Left kidney (tissue), 2 donors: ENCODE results near the gene EYA4. TPM values are rescaled to one million over a fixed set of nuclear protein-coding genes. Genes with fewer than 3 reads are reported as not detected.
"Not testable (repeated sequence)": the region's sequence is repeated elsewhere in the genome, so short reads cannot be mapped to it uniquely, and the experiment has no call there.

Experiments used
- DNase-seq: peaks from one replicate; pipeline ENCODE4 v3.0.0-alpha.2; 2013
- polyA plus RNA-seq: library from polyadenylated mRNA; unstranded; fragments of 120-200 nt; gene quantifications from one replicate; pipeline ENCODE4 v1.2.1, GENCODE V29; 2013; ENCODE audit not compliant: insufficient read length

Gene EYA4
- polyA plus RNA-seq, 1 donor, result 15.3 TPM

- no peak for DNase-seq
These were observed 291.8 kb downstream of the EYA4 start for GRCh38 chr6:133532908-133533307.

DNA sequence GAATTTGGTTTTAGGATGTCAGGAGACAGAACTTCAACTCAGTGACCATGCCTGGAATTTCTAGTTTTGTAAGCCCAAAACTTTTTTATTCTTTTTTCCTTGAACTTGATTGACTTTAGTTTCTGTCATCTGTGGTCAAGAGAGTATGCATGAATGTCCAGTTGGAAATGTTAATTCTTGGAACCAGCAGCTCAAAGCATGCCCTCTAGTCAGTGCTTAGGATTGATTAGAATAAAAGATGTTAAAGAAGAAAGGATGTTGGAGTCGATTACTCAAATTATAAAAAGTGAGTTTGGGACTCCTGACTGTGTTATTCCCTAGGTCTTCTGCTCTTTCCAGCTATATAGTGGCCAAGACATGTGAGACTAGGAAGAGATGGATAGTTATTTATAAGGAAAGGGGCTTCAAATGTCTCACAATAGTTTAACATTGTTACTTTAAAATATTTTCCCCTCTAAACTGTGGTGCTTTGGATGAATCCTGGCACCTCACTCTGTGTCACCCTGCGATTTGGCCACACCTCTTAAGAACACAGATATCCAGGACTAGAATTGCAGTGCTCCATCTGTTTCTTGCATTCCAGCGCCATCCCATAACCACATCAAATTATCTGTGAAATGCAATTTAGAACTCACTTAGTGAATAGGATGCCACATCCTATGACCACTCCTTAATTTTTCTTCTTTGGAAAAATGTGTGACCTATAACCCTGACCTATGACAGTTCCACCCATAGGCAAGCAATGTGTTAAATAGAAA is 298.5 kb downstream of the EYA4 start:
- DNase-seq, result no peak

DNA sequence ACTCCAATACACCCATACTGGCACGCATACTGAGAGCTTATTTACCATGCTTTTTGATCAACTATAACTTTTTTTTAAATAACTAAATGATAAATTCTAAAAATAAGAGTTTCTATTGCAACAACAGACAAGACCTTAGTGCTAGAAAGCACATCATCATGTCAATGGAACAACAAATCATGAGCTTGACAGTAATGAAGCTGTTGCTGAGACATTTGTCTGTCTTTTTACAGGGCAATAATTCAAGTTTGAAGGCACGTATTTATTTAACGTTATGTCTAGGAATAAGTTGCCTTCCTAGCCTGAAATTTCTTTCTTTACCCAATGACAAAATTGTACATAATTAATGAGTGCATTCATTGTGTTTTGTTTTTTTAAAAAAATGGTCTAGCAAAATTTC is 299.2 kb downstream of the EYA4 start:
- DNase-seq, result no peak

GRCh38 chr6:133541040-133541439 is 299.9 kb downstream of the EYA4 start:
- no peak for DNase-seq

DNA sequence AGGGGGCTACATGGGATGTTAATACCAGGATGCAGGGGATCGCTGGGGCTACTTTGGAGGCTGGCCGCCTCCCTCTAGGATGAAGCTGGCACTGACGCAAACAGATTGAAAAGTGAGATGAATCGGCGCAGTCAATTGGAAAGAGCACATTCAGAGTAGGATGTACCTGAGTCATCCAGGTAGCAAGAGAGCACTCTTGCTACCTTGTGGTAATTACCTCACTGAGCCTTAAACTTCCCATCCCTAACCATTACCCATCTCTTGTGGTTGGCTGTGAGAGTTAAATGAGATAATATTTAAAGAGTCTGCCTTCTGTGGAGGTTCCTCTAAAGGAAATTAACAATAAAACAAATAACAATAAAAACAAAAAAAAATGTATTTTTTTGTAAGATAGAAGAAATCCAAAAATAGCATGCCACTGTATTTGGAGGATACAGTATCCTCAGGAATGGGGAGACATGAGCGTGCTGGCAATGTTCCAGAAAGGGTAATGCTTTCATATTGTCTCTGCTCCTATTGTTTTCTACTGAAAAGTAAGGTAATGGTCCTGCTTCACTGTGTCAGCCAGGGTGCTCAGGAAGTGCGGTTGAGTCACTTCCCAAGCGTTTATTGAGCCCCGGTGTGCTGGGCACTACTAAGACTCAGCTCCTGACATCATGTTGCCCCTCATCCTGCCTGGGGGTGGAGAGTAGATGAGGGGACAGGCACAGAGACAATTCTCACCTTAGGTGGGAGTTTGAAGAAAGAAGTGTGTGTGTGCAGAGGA is 301.1 kb downstream of the EYA4 start:
- no peak for DNase-seq

GRCh38 chr6:133544419-133544818 is 303.3 kb downstream of the EYA4 start:
- no peak for DNase-seq

DNA sequence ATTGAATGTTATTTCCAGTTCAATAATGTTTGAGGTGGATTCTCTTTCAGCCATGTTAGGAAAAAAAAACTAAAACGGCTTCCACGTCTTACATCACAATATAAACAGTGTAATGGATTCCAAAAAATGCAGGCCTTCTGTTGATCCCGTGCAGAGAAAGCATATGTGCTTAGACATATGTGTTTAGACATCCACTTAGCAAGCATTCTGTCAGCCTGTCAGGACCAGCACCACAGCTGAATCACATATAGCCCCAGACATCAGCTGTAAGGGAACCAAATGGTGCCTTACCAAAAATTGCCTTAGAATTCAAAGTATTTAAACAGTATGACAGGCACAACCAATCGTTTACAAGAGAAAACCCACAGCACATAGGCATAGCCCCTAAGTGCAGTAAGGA is 304.9 kb downstream of the EYA4 start:
- DNase-seq, result no peak

DNA sequence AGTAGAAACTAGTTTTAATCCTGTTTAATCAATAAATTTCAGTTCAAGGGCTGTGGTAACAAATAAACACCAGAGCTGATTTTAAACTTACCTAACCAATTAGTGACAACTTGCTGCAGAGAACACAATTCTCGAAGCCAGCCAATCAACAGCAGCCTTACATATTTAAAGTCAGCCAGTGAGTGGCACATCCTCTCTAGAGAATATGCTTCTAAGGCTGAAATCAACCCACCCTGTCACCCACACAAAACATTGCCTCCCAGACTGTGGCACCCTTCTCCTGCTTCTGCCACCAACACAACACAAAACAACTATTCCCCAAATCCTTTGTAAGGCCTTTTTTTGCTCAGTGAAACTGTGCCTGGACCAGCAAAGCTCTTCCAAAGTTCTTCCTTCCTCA is 306.0 kb downstream of the EYA4 start:
- DNase-seq, result no peak

DNA sequence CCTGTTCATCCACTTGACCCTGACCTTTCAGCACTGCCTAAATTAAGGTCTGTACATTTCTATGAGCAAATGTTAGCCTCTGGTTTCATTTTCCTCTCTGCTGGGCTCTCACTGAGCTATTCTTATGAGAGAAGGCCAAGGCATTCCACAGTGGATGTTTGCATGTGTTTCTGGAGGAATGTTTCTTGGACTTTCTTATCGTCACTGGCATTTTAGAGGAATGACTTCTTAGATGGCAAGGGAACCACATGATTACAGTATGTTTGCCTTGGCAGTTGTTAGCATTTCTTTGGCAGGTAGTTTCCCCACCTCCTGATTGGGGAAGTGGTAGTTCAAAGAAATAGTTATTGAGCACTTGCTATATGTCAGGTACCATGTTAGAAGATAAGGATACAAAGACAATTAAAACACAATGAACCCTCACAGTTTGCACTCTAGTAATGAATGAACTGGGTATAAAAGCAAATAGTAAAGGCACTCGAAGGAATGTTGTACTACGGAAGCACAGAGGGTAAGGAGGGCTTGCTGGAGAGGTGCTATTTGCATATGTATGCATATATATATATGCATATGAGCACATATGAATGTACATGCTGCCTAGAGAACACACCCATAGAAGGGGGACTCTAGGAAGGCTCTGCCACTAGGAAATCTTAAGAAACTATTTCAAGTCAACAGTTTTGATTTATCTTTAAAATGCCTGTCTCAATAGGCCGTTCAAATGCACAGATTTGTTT is 307.4 kb downstream of the EYA4 start:
- no peak for DNase-seq

GRCh38 chr6:133549371-133549801 is 308.2 kb downstream of the EYA4 start:
- DNase-seq, result no peak

DNA sequence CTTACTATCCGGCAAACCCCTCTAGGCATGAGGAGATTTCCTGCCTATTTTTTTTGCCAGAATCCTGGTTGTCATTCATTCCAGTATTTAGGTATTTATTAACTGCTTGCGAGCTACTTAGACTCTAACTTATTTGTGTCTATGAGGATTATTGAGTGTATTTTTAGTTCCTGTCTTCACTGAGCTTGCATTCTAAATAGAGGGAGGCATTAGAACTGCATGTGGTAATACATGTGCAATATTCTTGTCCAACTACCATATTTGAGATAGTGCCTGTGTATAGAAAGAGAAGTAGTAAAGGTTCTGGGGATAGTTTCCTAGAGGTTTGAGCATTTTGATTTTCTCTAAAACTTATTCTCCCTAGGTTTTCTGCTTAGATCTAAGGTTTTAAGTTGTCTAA is 308.9 kb downstream of the EYA4 start:
- DNase-seq, result no peak

DNA sequence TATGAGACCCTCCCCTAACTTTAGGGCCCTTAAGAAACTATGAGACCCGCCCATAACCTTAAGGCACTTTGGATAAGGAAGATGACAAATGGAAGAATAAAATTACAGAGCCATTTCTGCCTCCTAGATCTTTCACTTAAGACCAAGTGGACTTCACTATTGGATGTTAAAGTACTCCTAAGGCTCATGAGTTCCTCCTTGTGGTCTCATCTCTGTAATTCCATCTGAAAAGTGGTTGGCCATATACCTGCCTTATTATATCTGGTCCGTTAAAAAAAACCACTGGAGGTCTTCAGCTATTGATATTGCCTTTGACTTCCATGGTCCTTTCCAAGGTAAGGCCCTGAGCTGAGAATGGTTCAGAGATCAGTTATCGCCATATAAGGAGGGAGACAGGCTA is 310.3 kb downstream of the EYA4 start:
- DNase-seq, result no peak

- no peak for DNase-seq
These were observed 310.7 kb downstream of the EYA4 start for GRCh38 chr6:133551847-133552341.

DNA sequence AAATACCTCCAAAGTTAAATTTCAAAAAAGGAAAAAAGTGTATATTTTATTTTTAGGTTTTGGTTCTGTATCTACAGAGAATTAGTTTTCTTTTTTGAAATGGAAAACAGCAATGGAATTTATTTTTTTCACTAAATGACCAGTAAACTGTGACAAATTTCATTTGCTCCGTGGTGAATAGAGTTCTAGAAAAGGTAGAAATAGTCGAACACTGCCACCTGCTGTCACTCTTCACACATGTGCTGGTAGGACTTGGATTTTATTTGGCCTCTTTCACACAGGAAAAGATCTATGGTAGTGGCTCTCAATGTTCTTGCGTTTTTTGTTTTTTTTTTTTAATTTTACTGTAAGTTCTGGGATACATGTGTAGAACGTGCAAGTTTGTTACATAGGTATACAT is 312.5 kb downstream of the EYA4 start:
- peak; percentile 68 for DNase-seq

GRCh38 chr6:133554121-133554520 is 313.0 kb downstream of the EYA4 start:
- DNase-seq, result not testable (repeated sequence)

DNA sequence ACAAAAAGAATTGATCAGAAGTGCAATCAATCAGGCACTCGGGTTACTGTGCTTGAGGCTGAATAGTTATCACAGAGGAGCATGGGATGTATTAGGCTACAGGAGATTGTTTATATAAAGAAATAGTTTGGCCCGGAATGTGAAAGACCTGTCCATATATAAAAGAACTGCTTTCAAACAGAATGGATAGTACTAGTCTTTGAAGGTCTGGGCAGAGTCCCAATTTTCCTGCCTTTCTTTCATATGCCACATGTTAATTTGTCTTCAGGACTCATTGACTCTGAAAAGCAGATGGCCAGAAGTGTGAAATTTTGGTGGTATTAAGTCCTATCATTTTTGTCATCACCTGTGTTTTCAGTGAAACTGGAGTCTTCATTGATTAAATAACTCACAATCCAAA is 314.5 kb downstream of the EYA4 start:
- no peak for DNase-seq

DNA sequence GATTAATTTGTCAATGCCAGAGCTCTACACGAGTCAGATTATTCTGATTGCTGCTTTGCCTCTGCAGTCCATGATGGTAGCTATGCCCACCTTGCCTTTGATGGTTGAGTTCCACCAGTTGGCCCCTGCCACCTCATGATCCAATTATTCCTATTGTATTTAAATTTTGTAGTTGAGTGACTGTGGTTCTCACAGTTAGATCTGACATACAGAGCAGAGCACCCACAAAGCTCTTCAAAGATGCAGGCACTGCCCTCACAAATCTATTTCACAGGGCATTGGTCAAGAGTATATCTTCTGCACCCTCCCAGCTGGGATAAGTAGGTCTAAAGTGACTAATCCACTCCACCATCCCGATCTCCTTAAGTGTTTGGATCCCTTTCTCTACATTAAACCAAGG is 318.8 kb downstream of the EYA4 start:
- no peak for DNase-seq

DNA sequence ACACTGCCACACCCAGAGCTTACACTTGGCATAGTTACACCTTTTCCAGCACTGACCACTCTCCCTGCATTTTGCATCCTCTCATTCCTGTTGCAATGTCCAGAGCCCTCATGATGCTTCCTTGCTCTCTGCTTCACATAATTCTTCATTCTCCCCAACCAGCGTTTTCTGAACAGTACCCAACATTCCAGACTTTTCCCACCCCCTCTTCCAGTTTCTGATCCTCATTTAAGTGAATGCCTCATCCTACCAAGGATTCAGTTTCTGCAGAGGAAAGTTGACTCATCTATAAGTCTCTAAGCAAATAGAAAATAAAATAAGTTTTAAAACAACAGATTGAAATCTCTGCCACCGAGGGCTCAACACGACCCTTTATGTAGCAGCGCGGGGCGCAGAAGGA is 326.5 kb downstream of the EYA4 start:
- DNase-seq, result no peak

DNA sequence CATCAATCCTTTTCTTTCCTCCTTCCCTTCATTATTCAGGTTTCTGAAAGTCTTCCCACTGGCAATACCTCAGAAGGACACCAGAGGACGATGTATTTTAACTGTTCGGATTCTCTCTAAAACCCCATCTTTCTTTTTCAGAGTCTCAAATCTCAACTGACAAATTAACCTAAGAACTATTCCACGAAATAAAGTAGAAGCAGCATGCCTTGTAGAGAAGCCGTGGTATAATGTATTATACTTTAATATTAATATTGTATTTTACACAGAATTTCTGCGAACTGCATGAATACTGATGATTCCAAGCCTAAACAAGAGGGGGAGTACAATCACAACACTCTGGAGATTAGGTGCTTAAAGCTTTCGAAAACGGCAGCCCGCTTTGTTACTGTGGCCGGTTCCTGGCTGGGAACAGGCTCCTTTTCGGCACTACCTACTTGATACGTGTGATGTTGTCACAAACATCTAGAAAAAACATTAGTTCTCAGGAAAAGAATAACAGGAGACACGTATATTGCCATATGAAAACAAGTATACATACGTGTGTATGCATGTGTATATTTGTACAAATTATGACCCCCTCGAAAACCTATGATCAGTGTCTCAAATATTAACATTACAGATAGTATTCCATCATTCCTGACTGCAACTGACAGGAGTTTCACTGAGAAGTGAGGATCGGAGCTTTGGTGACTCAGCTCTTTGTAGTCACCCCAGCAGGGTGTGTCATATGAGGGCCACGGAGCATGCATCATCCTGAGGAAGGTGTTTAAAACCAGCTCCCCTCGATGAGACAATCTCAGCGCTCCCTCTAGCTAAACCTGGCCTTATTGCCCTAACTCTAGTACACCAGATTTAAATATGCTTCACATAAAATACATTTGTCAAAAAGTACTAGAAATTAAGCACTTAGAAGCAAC is 328.1 kb downstream of the EYA4 start:
- peak; percentile 84 for DNase-seq

GRCh38 chr6:133571681-133572080 is 330.5 kb downstream of the EYA4 start:
- DNase-seq, result no peak

GRCh38 chr6:133577851-133578250 is 336.7 kb downstream of the EYA4 start:
- DNase-seq, result no peak
